GM12878 (cell line): ENCODE results near the gene LCOR. TPM values are rescaled to one million over a fixed set of nuclear protein-coding genes. Genes with fewer than 3 reads are reported as not detected.

Source experiments
- ASH2L ChIP-seq: fragments of 300-600, 200-600 bp; sonication (generic); IDR thresholded peaks from 2 replicates; pipeline ENCODE4 v1.6.1; 2017; ENCODE audit warnings: low read depth, mild to moderate bottlenecking, borderline replicate concordance
- ATF3 ChIP-seq: IDR thresholded peaks from 2 replicates; pipeline ENCODE4 v1.6.1; 2011; ENCODE audit warnings: low read depth, mild to moderate bottlenecking, low read length, moderate library complexity, borderline replicate concordance; ENCODE audit errors: extremely low read depth
- ATF7 ChIP-seq: fragments of 450-650 bp; IDR thresholded peaks from 2 replicates; pipeline ENCODE4 v1.6.1; 2016; ENCODE audit warnings: low read depth, mild to moderate bottlenecking
- BMI1 ChIP-seq: fragments of 450-650 bp; IDR thresholded peaks from 2 replicates; pipeline ENCODE4 v1.6.1; 2016; ENCODE audit warnings: mild to moderate bottlenecking, moderate library complexity, borderline replicate concordance
- BRCA1 ChIP-seq: IDR thresholded peaks from 2 replicates; pipeline ENCODE4 v1.6.1; 2011; ENCODE audit warnings: low read depth, low read length, improper control_type of control experiment
- CBX3 ChIP-seq: fragments of 200-600 bp; sonication (generic); IDR thresholded peaks from 2 replicates; pipeline ENCODE4 v1.6.1; 2016; ENCODE audit warnings: low read depth, borderline replicate concordance
- CHD2 ChIP-seq: IDR thresholded peaks from 2 replicates; pipeline ENCODE4 v1.6.1; 2011; ENCODE audit warnings: low read depth, low read length, improper control_type of control experiment, borderline replicate concordance
- EP300 ChIP-seq, 2 experiments: fragments of 150-350 bp in 1 of 2; IDR thresholded peaks; 2 replicates each; pipeline ENCODE4 v1.6.1; 2011 to 2012; ENCODE audit warnings: low read depth in 2 of 2, low read length in 2 of 2, borderline replicate concordance in 1 of 2, improper control_type of control experiment in 1 of 2, inconsistent platforms in 1 of 2; ENCODE audit not compliant: control insufficient read depth in 1 of 2
- ETV6 ChIP-seq, 2 experiments: fragments of 450-650 bp in 1 of 2; IDR thresholded peaks in 1 of 2; conservative IDR thresholded peaks in 1 of 2; 2 replicates each; pipeline ENCODE4 v1.6.1; 2014; ENCODE audit warnings: antibody characterized with exemption in 1 of 2, borderline replicate concordance in 1 of 2, low read depth in 1 of 2, mild to moderate bottlenecking in 1 of 2, moderate library complexity in 1 of 2
- MAX ChIP-seq: IDR thresholded peaks from 2 replicates; pipeline ENCODE4 v1.6.1; 2012; ENCODE audit warnings: low read depth, low read length, improper control_type of control experiment
- NBN ChIP-seq: fragments of 450-650 bp; IDR thresholded peaks from 2 replicates; pipeline ENCODE4 v1.6.1; 2016
- NFIC ChIP-seq: IDR thresholded peaks from 2 replicates; pipeline ENCODE4 v1.6.1; 2012; ENCODE audit warnings: low read depth, mild to moderate bottlenecking, inconsistent platforms, low read length, moderate library complexity
- NFXL1 ChIP-seq: fragments of 450-650 bp; IDR thresholded peaks from 2 replicates; pipeline ENCODE4 v1.6.1; 2017; ENCODE audit warnings: antibody characterized with exemption, mild to moderate bottlenecking, borderline replicate concordance
- PBX3 ChIP-seq: IDR thresholded peaks from 2 replicates; pipeline ENCODE4 v1.6.1; 2011; ENCODE audit warnings: mild to moderate bottlenecking, low read depth, low read length, moderate library complexity; ENCODE audit not compliant: insufficient replicate concordance
- POU2F2 ChIP-seq: IDR thresholded peaks from 3 replicates; pipeline ENCODE4 v1.6.1; 2011; ENCODE audit warnings: low read depth, mild to moderate bottlenecking, low read length, borderline replicate concordance
- SP1 ChIP-seq: IDR thresholded peaks from one replicate; pipeline ENCODE4 v1.6.1; 2011; ENCODE audit warnings: low read depth, low read length
- TARDBP ChIP-seq: IDR thresholded peaks from 2 replicates; pipeline ENCODE4 v1.6.1; 2016; ENCODE audit warnings: borderline replicate concordance
- USF1 ChIP-seq: IDR thresholded peaks from 2 replicates; pipeline ENCODE4 v1.6.1; 2011; ENCODE audit warnings: borderline replicate concordance, low read depth, mild to moderate bottlenecking, moderate library complexity, mixed read lengths, low read length; ENCODE audit not compliant: insufficient read depth; ENCODE audit errors: extremely low read length
- YBX1 ChIP-seq: fragments of 450-650 bp; IDR thresholded peaks from 2 replicates; pipeline ENCODE4 v1.6.1; 2016; ENCODE audit warnings: antibody characterized with exemption
- YY1 ChIP-seq: IDR thresholded peaks from 2 replicates; pipeline ENCODE4 v1.6.1; 2011; ENCODE audit warnings: low read depth, mild to moderate bottlenecking, low read length
- ZNF207 ChIP-seq: fragments of 450-650 bp; IDR thresholded peaks from 2 replicates; pipeline ENCODE4 v1.6.1; 2014; ENCODE audit warnings: antibody characterized with exemption, mild to moderate bottlenecking, borderline replicate concordance
- ZNF217 ChIP-seq: fragments of 450-650 bp; IDR thresholded peaks from 2 replicates; pipeline ENCODE4 v1.6.1; 2017; ENCODE audit warnings: antibody characterized with exemption, mild to moderate bottlenecking
- ZNF592 ChIP-seq: fragments of 450-650 bp; IDR thresholded peaks from 2 replicates; pipeline ENCODE4 v1.6.1; 2017; ENCODE audit warnings: mild to moderate bottlenecking, moderate library complexity
- polyA plus RNA-seq, 11 experiments: library from polyadenylated mRNA; depleted of rRNA in 4 of 11; unstranded in 6 of 11; stranded (reverse) in 5 of 11; fragments of >200 nt; fragmentation: Nextera tagmentation in 4 of 11; fragmentation: Illumina TruSeq in 1 of 11; extraction: Ambion mirVana in 4 of 11; extraction: Trizol in 1 of 11; gene quantifications; 1 replicate in 1 of 11; 2 replicates in 10 of 11; pipeline versions ENCODE4 v1.2.1 to v1.2.3, GENCODE V29; 2011 to 2016; ENCODE audit warnings: inconsistent platforms in 2 of 11, missing spikeins in 2 of 11, low read depth in 1 of 11
- total RNA-seq, 4 experiments: library from RNA; depleted of rRNA in 3 of 4; stranded (reverse); fragments of >200 nt in 3 of 4; fragmentation: Illumina TruSeq in 1 of 4; extraction: Trizol in 1 of 4; gene quantifications; 2 replicates each; pipeline versions ENCODE4 v1.2.1 to v1.2.3, GENCODE V29; 2013 to 2021

LCOR gene
- total and polyA plus RNA-seq, 10 of the 15 experiments (the other 5 are each of a cell fraction or from before 2014, with no cell fraction given) = 1.6 to 22.0 (median 13.2) TPM

GRCh38 chr10:96831867-96832720 lies at the start of gene LCOR (continued):
- no peak for TF ChIP-seq NBN
- no peak; the same call in 1 of the 2 replicates for TF ChIP-seq CHD2
- TF ChIP-seq EP300 (IDR thresholded peaks at IDR 0.05; ENCODE audit: borderline replicate concordance in 1 of 2, control insufficient read depth in 1 of 2, low read depth in 2 of 2, low read length in 2 of 2) = no peak
- TF ChIP-seq SP1 = no peak
- TF ChIP-seq USF1 = no peak
- no peak for TF ChIP-seq ZNF592
- TF ChIP-seq NFXL1 = no peak
- TF ChIP-seq ATF3 = no peak
- no peak for TF ChIP-seq ZNF217
- no peak for TF ChIP-seq CBX3
- TF ChIP-seq ATF7 = no peak
- TF ChIP-seq YBX1 = no peak
- no peak for TF ChIP-seq BRCA1
- TF ChIP-seq MAX = peak; percentile 39; the same call in 1 of the 2 replicates
- TF ChIP-seq ETV6 (conservative IDR thresholded peaks at IDR 0.05 in 1 of 2, IDR thresholded peaks at IDR 0.05 in 1 of 2; ENCODE audit: borderline replicate concordance in 1 of 2, low read depth in 1 of 2) = no peak
- peak; percentile 86 for TF ChIP-seq YY1
- no peak for TF ChIP-seq ASH2L
- TF ChIP-seq POU2F2 = 0 out of 3 replicates have a peak, but pooled peaks have one; percentile 16
- TF ChIP-seq PBX3 = peak; percentile 69
- TF ChIP-seq NFIC = no peak
- TF ChIP-seq TARDBP = 0 out of 2 replicates have a peak, but pooled peaks have one; percentile 9
- no peak for TF ChIP-seq ZNF207
- TF ChIP-seq BMI1 = no peak
